ENCODE results near the gene MEGF10.

Gene MEGF10

GRCh38 chr5:127369796-127370195, 79.2 kb downstream of the MEGF10 start:
- DNase-seq (ENCODE audit: low read depth) = no peak

GRCh38 chr5:127370631-127371030, 80.0 kb downstream of the MEGF10 start:
- DNase-seq (ENCODE audit: low read depth) = no peak

GRCh38 chr5:127373858-127374491, 83.4 kb downstream of the MEGF10 start:
- no peak for DNase-seq (ENCODE audit: low read depth)

GRCh38 chr5:127375124-127375523, 84.5 kb downstream of the MEGF10 start:
- DNase-seq (ENCODE audit: low read depth) = no peak

GRCh38 chr5:127375544-127376091, 85.0 kb downstream of the MEGF10 start:
- no peak for DNase-seq (ENCODE audit: low read depth)

GRCh38 chr5:127377651-127378050, 87.1 kb downstream of the MEGF10 start:
- no peak for DNase-seq (ENCODE audit: low read depth)

GRCh38 chr5:127385936-127386335, 95.3 kb downstream of the MEGF10 start:
- DNase-seq (ENCODE audit: low read depth) = no peak

- peak; percentile 27 for DNase-seq (ENCODE audit: low read depth)
Measured at GRCh38 chr5:127386557-127386956, 96.0 kb downstream of the MEGF10 start.

GRCh38 chr5:127389601-127390000, 99.0 kb downstream of the MEGF10 start:
- DNase-seq (ENCODE audit: low read depth) = no peak

GRCh38 chr5:127392762-127393161, 102.2 kb downstream of the MEGF10 start:
- no peak for DNase-seq (ENCODE audit: low read depth)

- no peak for DNase-seq (ENCODE audit: low read depth)
Measured at GRCh38 chr5:127396490-127397155, 106.0 kb downstream of the MEGF10 start.

- DNase-seq (ENCODE audit: low read depth) = no peak
Measured at GRCh38 chr5:127398508-127398907, 107.9 kb downstream of the MEGF10 start.

GRCh38 chr5:127399068-127399467, 108.5 kb downstream of the MEGF10 start:
- DNase-seq (ENCODE audit: low read depth) = no peak

- DNase-seq (ENCODE audit: low read depth) = no peak
Measured at GRCh38 chr5:127400539-127400938, 109.9 kb downstream of the MEGF10 start.

- DNase-seq (ENCODE audit: low read depth) = no peak
Measured at GRCh38 chr5:127400946-127401670, 110.5 kb downstream of the MEGF10 start.

GRCh38 chr5:127402361-127402760, 111.8 kb downstream of the MEGF10 start:
- DNase-seq (ENCODE audit: low read depth) = no peak

GRCh38 chr5:127404190-127404589, 113.6 kb downstream of the MEGF10 start:
- no peak for DNase-seq (ENCODE audit: low read depth)

- no peak for DNase-seq (ENCODE audit: low read depth)
Measured at GRCh38 chr5:127406326-127407121, 115.9 kb downstream of the MEGF10 start.

- peak; percentile 11 for DNase-seq (ENCODE audit: low read depth)
Measured at GRCh38 chr5:127409246-127409917, 118.8 kb downstream of the MEGF10 start.

GRCh38 chr5:127409921-127410675, 119.5 kb downstream of the MEGF10 start:
- DNase-seq (ENCODE audit: low read depth) = no peak

GRCh38 chr5:127410959-127411358, 120.4 kb downstream of the MEGF10 start:
- no peak for DNase-seq (ENCODE audit: low read depth)

All from amniotic epithelial cell (primary cell).